Effector memory CD8-positive, alpha-beta T cell (primary cell): ENCODE measurements around the gene MLLT3.
"Not testable (repeated sequence)": the region's sequence is repeated elsewhere in the genome, so short reads cannot be mapped to it uniquely, and the experiment has no call there.

Experiments
- ATAC-seq: fragments of 150-1000 bp; cut with Tn5 transposase; replicated peaks from 2 replicates; pipeline ENCODE4 v1.10.0; 2021; ENCODE audit warnings: mild to moderate bottlenecking, moderate library complexity
- DNase-seq, 3 experiments: peaks; one replicate each; pipeline ENCODE4 v3.0.0; 2021
- H3K27ac Mint-ChIP-seq, 2 donors: one replicate each; pipeline ENCODE4 v1.8.0; 2022; ENCODE audit warnings: mild to moderate bottlenecking in 2 of 2, mixed read lengths in 2 of 2, moderate library complexity in 2 of 2
- H3K27me3 Mint-ChIP-seq, 2 donors: one replicate each; pipeline ENCODE4 v1.8.0; 2022; ENCODE audit warnings: mixed read lengths in 2 of 2
- H3K36me3 Mint-ChIP-seq: one replicate; pipeline ENCODE4 v1.8.0; 2022; ENCODE audit warnings: mild to moderate bottlenecking, moderate library complexity, mixed read lengths; ENCODE audit not compliant: insufficient read depth
- H3K4me1 Mint-ChIP-seq, 2 donors: one replicate each; pipeline ENCODE4 v1.8.0; 2022; ENCODE audit warnings: low read depth in 2 of 2, mixed read lengths in 2 of 2
- H3K4me3 Mint-ChIP-seq, 2 donors: one replicate each; pipeline ENCODE4 v1.8.0; 2022; ENCODE audit warnings: mild to moderate bottlenecking in 2 of 2, mixed read lengths in 2 of 2, moderate library complexity in 2 of 2
- H3K9me3 Mint-ChIP-seq, 2 donors: one replicate each; pipeline ENCODE4 v1.8.0; 2022; ENCODE audit warnings: mixed read lengths in 2 of 2

MLLT3 gene

DNA sequence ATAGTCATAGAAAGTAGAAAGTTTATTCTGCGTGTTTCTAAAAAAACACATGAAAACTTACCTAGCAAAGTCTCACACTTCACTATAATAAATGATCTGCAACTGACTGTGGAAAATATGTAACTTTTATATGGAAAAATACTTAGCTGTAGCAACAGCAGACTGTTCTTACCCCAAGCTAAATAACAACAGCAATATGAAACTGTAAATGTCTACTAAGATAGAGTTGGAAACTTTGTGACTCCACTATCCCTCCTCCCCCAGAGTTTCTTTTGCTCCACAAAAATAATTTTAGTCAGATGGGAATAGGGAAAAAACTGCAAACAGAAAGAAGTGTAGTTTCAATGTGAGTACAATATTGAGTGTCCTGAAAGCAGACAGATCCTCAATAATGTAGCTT lies 21.0 kb downstream of the MLLT3 start:
- no peaks in the 10 kb centered on the region for H3K9me3 Mint-ChIP-seq
- no peak for ATAC-seq
- H3K27ac Mint-ChIP-seq, result no peak overlapping the region

DNA sequence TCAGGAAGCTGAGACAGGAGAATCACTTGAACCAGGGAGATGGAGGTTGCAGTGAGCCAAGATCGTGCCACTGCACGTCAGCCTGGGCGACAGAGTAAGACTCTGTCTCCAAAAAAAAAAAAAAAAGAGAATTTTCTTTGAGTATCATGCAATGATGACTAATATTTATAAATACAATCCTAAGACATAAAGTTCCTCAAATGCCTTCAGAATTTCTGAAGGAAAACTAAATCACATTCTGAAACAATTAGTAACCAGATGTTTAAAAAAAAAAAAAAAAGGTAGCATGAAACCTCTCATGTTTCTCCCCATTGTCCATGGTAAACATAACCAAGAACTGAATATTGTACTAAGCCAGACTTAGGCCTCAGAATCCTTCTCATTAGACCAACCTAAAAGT lies 23.1 kb downstream of the MLLT3 start:
- Mint-ChIP-seq H3K9me3 (no peaks in the 10 kb centered on the region), H3K4me1 (peaks cover 17 to 31% of the 10 kb centered on the region in 2 donors), H3K36me3 (no peaks in the 10 kb centered on the region), H3K4me3 (no peak overlapping the region), H3K27me3 (no peaks in the 10 kb centered on the region), H3K27ac (no peak overlapping the region)
- ATAC-seq, result no peak
- no peak for DNase-seq

More for the DNA sequence above, 21.0 kb downstream of the MLLT3 start:
- H3K4me1 Mint-ChIP-seq, result peaks cover 12 to 29% of the 10 kb centered on the region in 2 donors
- no peaks in the 10 kb centered on the region for H3K27me3 Mint-ChIP-seq
- H3K4me3 Mint-ChIP-seq, result no peak overlapping the region
- no peaks in the 10 kb centered on the region for H3K36me3 Mint-ChIP-seq
- DNase-seq, result no peak

DNA sequence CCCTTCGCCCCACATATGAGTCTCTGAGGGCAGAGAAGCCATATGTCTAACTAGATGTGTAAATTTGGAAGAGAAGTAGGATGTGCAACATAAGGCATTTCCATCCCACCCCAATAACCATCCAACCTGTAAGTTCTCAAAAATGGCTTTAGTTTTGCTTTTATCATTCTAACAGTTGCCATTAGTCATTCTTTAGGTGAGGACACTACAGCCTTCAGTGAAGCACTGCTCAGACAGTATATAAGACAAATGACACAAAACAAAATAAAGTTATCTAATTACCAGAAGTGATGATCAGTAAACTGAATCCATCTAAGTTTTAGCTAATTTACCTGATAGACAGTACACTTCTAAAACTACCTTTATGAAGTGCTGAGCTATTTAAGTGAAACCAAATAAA lies 23.9 kb downstream of the MLLT3 start:
- H3K27me3 Mint-ChIP-seq, result no peaks in the 10 kb centered on the region
- H3K9me3 Mint-ChIP-seq, result no peaks in the 10 kb centered on the region
- H3K36me3 Mint-ChIP-seq, result no peaks in the 10 kb centered on the region
- no peak for ATAC-seq
- peaks cover 18 to 34% of the 10 kb centered on the region in 2 donors for H3K4me1 Mint-ChIP-seq
- DNase-seq, result no peak
- H3K4me3 Mint-ChIP-seq, result peak overlapping the region in 1 of 2 donors; percentile 26
- H3K27ac Mint-ChIP-seq, result peak overlapping the region in 1 of 2 donors; percentile 33

- no peaks in the 10 kb centered on the region for H3K27me3 Mint-ChIP-seq
- no peak overlapping the region for H3K4me3 Mint-ChIP-seq
- peak overlapping the region in 1 of 2 donors; percentile 33 for H3K27ac Mint-ChIP-seq
- no peaks in the 10 kb centered on the region for H3K36me3 Mint-ChIP-seq
- DNase-seq (no peak), ATAC-seq (no peak)
- peaks cover 18 to 37% of the 10 kb centered on the region in 2 donors for H3K4me1 Mint-ChIP-seq
- H3K9me3 Mint-ChIP-seq, result no peaks in the 10 kb centered on the region
Measured at GRCh38 chr9:20597862-20598261, 24.4 kb downstream of the MLLT3 start.

GRCh38 chr9:20594608-20595007 lies 27.7 kb downstream of the MLLT3 start:
- Mint-ChIP-seq H3K9me3 (no peaks in the 10 kb centered on the region), H3K27ac (no peak overlapping the region), H3K27me3 (no peaks in the 10 kb centered on the region), H3K4me1 (peaks cover 16 to 47% of the 10 kb centered on the region in 2 donors), H3K4me3 (no peak overlapping the region), H3K36me3 (peaks cover 2% of the 10 kb centered on the region)
- DNase-seq (no peak), ATAC-seq (no peak)

GRCh38 chr9:20593537-20593936 lies 28.8 kb downstream of the MLLT3 start:
- DNase-seq (no peak), ATAC-seq (no peak)
- peaks cover 2% of the 10 kb centered on the region for H3K36me3 Mint-ChIP-seq
- no peak overlapping the region for H3K4me3 Mint-ChIP-seq
- no peaks in the 10 kb centered on the region for H3K9me3 Mint-ChIP-seq
- H3K4me1 Mint-ChIP-seq, result peaks cover 14 to 39% of the 10 kb centered on the region in 2 donors
- no peaks in the 10 kb centered on the region for H3K27me3 Mint-ChIP-seq
- H3K27ac Mint-ChIP-seq, result no peak overlapping the region

GRCh38 chr9:20593105-20593504 lies 29.2 kb downstream of the MLLT3 start:
- H3K36me3 Mint-ChIP-seq, result peaks cover 2% of the 10 kb centered on the region
- no peak for ATAC-seq

GRCh38 chr9:20592673-20593072 lies 29.6 kb downstream of the MLLT3 start:
- Mint-ChIP-seq H3K27me3 (no peaks in the 10 kb centered on the region), H3K4me3 (no peak overlapping the region), H3K36me3 (peaks cover 2% of the 10 kb centered on the region), H3K27ac (peak overlapping the region in 1 of 2 donors; percentile 26), H3K9me3 (no peaks in the 10 kb centered on the region), H3K4me1 (peaks cover 9 to 33% of the 10 kb centered on the region in 2 donors)
- ATAC-seq, result no peak
- no peak for DNase-seq

More at GRCh38 chr9:20593105-20593504, 29.2 kb downstream of the MLLT3 start:
- Mint-ChIP-seq H3K4me3 (no peak overlapping the region), H3K9me3 (no peaks in the 10 kb centered on the region), H3K27ac (no peak overlapping the region), H3K4me1 (peaks cover 10 to 35% of the 10 kb centered on the region in 2 donors), H3K27me3 (no peaks in the 10 kb centered on the region)
- DNase-seq, result no peak

- DNase-seq (no peak), ATAC-seq (no peak)
- H3K27me3 Mint-ChIP-seq, result no peaks in the 10 kb centered on the region
- peaks cover 9 to 37% of the 10 kb centered on the region in 2 donors for H3K4me1 Mint-ChIP-seq
- H3K27ac Mint-ChIP-seq, result no peak overlapping the region
- peaks cover 2% of the 10 kb centered on the region for H3K36me3 Mint-ChIP-seq
- no peaks in the 10 kb centered on the region for H3K9me3 Mint-ChIP-seq
- no peak overlapping the region for H3K4me3 Mint-ChIP-seq
Measured at GRCh38 chr9:20591223-20591622, 31.1 kb downstream of the MLLT3 start.

GRCh38 chr9:20584968-20585643 lies 37.2 kb downstream of the MLLT3 start:
- peaks cover 25 to 42% of the 10 kb centered on the region in 2 donors for H3K4me1 Mint-ChIP-seq
- H3K9me3 Mint-ChIP-seq, result no peaks in the 10 kb centered on the region
- no peak overlapping the region for H3K4me3 Mint-ChIP-seq
- no peaks in the 10 kb centered on the region for H3K27me3 Mint-ChIP-seq
- H3K27ac Mint-ChIP-seq, result no peak overlapping the region
- DNase-seq, result no peak
- ATAC-seq, result no peak
- H3K36me3 Mint-ChIP-seq, result peaks cover 2% of the 10 kb centered on the region

DNA sequence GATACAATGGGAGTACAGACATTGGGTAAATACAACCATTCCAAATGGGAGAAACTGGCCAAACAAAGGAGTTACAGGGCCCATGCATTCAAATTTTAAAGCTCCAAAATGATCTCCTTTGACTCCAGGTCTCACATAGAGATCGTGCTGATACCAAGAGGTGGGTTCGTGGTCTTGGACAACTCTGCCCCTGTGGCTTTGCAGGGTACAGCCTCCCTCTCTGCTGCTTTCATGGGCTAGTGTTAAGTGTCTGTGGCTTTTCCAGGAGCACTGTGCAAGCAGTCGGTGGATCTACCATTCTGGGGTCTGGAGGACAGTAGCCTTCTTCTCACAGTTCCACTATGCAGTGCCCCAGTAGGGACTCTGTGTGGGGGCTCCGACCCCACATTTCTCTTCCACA lies 39.2 kb downstream of the MLLT3 start:
- not testable (repeated sequence) for H3K27me3 Mint-ChIP-seq, H3K27ac Mint-ChIP-seq, H3K9me3 Mint-ChIP-seq, DNase-seq, H3K36me3 Mint-ChIP-seq, ATAC-seq
- H3K4me1 Mint-ChIP-seq, result peaks cover 30 to 53% of the 10 kb centered on the region in 2 donors
- H3K4me3 Mint-ChIP-seq, result peak overlapping the region in 1 of 2 donors; percentile 0

GRCh38 chr9:20582150-20582549 lies 40.1 kb downstream of the MLLT3 start:
- Mint-ChIP-seq H3K27ac (peak overlapping the region in 1 of 2 donors; percentile 41), H3K4me1 (peaks cover 33 to 60% of the 10 kb centered on the region in 2 donors), H3K36me3 (no peaks in the 10 kb centered on the region), H3K9me3 (no peaks in the 10 kb centered on the region), H3K27me3 (no peaks in the 10 kb centered on the region), H3K4me3 (peak overlapping the region in 1 of 2 donors; percentile 0)
- no peak for DNase-seq
- no peak for ATAC-seq

GRCh38 chr9:20580673-20581072 lies 41.6 kb downstream of the MLLT3 start:
- H3K4me3 Mint-ChIP-seq, result no peak overlapping the region
- DNase-seq (no peak), ATAC-seq (no peak)
- H3K9me3 Mint-ChIP-seq, result no peaks in the 10 kb centered on the region
- H3K36me3 Mint-ChIP-seq, result no peaks in the 10 kb centered on the region
- peaks cover 37 to 65% of the 10 kb centered on the region in 2 donors for H3K4me1 Mint-ChIP-seq
- no peaks in the 10 kb centered on the region for H3K27me3 Mint-ChIP-seq
- H3K27ac Mint-ChIP-seq, result no peak overlapping the region

- DNase-seq (no peak), ATAC-seq (no peak)
- Mint-ChIP-seq H3K4me1 (peaks cover 37 to 70% of the 10 kb centered on the region in 2 donors), H3K27ac (no peak overlapping the region), H3K36me3 (no peaks in the 10 kb centered on the region), H3K27me3 (no peaks in the 10 kb centered on the region), H3K9me3 (no peaks in the 10 kb centered on the region), H3K4me3 (peak overlapping the region in 1 of 2 donors; percentile 13)
Measured at GRCh38 chr9:20579524-20580314, 42.6 kb downstream of the MLLT3 start.
